ENCODE results near the gene MTRFR.

DNA sequence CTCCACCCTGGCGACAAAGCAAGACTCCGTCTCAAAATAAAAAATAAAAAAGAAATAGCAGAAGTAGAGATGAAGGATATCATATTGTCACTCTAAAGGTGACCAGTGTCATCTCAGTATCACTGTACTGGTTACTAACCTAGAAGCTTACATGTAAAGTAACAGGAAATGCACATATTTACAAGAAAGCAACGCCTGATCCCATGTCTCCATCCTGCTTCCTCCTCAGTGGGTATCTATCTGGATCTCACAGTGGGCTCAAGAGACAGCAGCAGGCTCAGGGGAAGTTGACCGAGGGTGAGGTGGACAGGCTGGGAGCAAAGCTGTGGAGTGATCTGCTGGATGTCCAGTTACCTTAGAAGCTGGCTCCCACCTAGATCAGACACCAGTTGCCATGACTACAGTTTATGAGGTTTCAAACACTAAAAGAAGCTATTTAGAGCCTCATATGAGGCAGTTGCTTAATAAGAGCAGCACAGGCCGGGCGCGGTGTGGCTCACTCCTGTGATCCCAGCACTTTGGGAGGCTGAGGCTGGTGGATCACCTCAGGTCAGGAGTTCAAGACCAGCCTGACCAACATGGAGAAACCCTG lies 10.5 kb downstream of the MTRFR start:
- TF ChIP-seq, protein P1, sequence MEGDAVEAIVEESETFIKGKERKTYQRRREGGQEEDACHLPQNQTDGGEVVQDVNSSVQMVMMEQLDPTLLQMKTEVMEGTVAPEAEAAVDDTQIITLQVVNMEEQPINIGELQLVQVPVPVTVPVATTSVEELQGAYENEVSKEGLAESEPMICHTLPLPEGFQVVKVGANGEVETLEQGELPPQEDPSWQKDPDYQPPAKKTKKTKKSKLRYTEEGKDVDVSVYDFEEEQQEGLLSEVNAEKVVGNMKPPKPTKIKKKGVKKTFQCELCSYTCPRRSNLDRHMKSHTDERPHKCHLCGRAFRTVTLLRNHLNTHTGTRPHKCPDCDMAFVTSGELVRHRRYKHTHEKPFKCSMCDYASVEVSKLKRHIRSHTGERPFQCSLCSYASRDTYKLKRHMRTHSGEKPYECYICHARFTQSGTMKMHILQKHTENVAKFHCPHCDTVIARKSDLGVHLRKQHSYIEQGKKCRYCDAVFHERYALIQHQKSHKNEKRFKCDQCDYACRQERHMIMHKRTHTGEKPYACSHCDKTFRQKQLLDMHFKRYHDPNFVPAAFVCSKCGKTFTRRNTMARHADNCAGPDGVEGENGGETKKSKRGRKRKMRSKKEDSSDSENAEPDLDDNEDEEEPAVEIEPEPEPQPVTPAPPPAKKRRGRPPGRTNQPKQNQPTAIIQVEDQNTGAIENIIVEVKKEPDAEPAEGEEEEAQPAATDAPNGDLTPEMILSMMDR (IDR thresholded peaks at IDR 0.05): no peak
- TF ChIP-seq POLR2A (IDR thresholded peaks at IDR 0.05) (no peak), EP300 (IDR thresholded peaks at IDR 0.05) (no peak)

Measured in suprapubic skin (tissue), 3 donors.